T-helper 2 cell (primary cell): Measurements from ENCODE around the gene GNAS-AS1.

Source experiments
- DNase-seq, 5 experiments: peaks; one replicate each; pipeline versions ENCODE4 v3.0.0 to v3.0.0-alpha.2; 2012 to 2022

GNAS-AS1 gene

GRCh38 chr20:58855506-58856389 is 5.0 kb upstream of the GNAS-AS1 start:
- no peak for DNase-seq

DNA sequence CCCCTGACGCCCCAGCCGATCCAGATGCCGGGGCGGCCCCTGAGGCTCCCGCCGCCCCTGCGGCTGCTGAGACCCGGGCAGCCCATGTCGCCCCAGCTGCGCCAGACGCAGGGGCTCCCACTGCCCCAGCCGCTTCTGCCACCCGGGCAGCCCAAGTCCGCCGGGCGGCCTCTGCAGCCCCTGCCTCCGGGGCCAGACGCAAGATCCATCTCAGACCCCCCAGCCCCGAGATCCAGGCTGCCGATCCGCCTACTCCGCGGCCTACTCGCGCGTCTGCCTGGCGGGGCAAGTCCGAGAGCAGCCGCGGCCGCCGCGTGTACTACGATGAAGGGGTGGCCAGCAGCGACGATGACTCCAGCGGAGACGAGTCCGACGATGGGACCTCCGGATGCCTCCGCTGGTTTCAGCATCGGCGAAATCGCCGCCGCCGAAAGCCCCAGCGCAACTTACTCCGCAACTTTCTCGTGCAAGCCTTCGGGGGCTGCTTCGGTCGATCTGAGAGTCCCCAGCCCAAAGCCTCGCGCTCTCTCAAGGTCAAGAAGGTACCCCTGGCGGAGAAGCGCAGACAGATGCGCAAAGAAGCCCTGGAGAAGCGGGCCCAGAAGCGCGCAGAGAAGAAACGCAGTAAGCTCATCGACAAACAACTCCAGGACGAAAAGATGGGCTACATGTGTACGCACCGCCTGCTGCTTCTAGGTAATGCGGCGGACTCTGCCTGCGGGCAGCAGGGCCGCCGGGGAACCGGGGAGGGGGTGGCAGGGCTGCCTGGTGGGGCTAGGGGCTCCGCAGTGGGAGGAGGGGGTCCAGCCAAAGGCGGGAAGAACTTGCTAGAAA is 4.2 kb upstream of the GNAS-AS1 start:
- peak in 1 of 5 experiments; percentile 32 for DNase-seq

DNA sequence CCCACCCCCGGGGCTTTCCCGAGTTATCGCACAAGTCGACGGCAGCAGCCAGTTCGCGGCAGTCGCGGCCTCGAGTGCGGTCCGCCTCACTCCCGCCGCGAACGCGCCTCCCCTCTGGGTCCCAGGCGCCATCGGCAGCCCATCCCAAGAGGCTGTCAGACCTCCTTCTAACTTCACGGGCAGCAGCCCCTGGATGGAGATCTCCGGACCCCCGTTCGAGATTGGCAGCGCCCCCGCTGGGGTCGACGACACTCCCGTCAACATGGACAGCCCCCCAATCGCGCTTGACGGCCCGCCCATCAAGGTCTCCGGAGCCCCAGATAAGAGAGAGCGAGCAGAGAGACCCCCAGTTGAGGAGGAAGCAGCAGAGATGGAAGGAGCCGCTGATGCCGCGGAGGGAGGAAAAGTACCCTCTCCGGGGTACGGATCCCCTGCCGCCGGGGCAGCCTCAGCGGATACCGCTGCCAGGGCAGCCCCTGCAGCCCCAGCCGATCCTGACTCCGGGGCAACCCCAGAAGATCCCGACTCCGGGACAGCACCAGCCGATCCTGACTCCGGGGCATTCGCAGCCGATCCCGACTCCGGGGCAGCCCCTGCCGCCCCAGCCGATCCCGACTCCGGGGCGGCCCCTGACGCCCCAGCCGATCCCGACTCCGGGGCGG is 3.4 kb upstream of the GNAS-AS1 start:
- no peak for DNase-seq

DNA sequence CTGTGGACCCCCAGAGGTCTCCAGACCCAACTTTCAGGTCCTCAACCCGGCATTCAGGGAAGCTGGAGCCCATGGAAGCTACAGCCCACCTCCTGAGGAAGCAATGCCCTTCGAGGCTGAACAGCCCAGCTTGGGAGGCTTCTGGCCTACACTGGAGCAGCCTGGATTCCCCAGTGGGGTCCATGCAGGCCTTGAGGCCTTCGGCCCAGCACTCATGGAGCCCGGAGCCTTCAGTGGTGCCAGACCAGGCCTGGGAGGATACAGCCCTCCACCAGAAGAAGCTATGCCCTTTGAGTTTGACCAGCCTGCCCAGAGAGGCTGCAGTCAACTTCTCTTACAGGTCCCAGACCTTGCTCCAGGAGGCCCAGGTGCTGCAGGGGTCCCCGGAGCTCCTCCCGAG is 2.8 kb upstream of the GNAS-AS1 start:
- DNase-seq, result no peak

- DNase-seq, result peak in 3 of 5 experiments; percentile 32 to 64 (median 39)
Observed at GRCh38 chr20:58852543-58853271, 2.0 kb upstream of the GNAS-AS1 start, which contains the start of gene GNAS. GNAS (plus strand) TSS chr20:58852716.

DNA sequence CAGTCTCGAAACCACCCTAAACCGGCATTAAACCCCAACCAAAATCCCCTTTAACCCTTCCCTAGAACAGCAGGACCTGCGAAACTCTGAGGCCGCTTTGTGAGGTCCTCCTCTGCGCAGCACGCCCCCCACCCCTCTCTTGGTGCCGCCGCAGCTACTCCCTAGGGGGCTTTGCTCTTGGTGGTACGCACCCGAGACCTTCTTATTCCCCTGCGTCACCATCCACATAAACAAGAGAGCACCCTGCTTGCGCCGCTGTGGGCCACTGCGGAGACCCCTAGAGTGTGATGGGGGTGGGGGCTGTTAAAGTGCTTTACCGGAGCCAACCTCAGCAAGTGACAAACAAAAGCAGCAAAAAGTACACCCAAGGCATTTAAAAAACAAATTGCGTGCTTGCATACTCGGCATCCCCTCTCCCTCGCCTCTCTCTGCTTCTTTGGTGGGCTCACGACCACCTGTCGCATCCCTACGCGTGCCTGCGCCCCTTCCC is 1.3 kb upstream of the GNAS-AS1 start:
- no peak for DNase-seq

DNA sequence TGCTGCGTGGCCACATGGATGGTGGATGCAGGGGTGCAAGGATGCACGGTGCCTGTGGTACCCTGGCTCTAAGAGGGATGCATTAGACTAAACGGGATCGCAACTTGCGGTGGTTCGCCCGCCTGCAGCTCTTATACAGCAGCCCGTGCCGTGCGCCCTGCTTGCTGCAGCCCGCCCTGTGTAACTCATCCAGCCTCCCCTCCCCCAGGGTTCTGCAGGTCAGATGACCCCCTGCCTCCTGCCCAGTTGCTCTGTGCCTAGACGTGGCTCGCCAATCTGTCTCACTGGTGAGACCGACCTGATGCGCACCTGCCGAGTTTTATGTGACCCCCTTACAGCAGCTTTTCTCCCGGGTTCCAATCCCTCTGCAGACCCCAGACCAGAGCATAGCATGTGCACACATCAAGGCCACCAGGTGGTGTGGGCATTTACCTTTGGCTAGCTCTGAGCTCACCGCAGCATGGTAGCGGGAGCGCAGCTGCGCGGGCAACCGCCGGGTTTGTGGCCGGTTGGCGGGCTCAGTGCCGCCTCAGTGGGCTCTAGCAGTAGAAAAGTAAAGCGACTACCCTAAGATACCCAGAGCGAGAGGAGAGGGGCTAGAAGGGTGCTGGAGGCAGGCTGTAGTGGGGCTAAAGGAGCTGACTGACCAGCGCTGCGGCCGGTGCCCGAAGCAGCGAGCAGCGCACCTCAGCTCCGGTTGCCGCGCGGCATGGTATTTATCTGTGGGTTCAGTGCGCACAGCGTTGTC is 693 bp upstream of the GNAS-AS1 start:
- DNase-seq, result no peak

- no peak for DNase-seq
Observed at GRCh38 chr20:58847463-58847862, 3.2 kb downstream of the GNAS-AS1 start.

- no peak for DNase-seq
Observed at GRCh38 chr20:58845706-58846105, 5.0 kb downstream of the GNAS-AS1 start.

GRCh38 chr20:58843128-58843556 is 7.6 kb downstream of the GNAS-AS1 start:
- DNase-seq, result no peak

GRCh38 chr20:58842276-58842675 is 8.4 kb downstream of the GNAS-AS1 start:
- DNase-seq, result no peak

GRCh38 chr20:58841539-58842264 is 9.0 kb downstream of the GNAS-AS1 start:
- DNase-seq, result no peak

DNA sequence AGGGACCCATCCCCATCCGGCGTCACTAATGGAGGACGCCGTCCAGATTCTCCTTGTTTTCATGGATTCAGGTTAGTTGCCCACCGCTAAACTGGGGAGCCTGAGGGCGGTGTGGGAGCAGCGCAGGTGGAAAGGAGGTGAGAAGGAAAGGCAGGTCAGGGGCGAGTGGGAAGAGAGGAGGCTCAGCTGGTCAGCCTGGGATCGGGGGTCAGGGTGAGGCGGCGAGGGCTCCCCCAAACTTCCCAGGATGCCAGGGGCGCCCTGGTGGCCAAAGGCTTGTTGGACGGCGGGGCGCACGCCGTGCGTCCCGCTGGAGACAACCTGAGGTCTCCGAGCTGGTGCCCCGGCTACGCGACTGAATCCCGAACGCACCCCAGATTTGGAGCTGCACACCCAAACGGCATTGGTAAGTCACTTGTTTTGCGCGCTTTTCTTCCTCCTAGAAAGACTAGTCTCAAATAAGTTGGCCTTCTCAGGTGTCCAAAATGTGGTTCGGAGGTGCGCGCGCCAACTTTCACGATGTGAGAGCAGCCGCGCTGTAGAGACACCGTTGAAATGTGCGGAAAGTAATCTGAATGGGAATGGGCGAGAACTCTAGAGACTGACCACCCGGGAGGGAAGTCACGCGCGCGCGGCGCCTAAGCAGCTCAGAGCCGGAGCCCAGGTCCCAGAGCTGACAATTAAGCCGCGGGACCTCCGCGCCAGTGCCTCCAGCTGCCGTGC is 9.7 kb downstream of the GNAS-AS1 start:
- no peak for DNase-seq

DNA sequence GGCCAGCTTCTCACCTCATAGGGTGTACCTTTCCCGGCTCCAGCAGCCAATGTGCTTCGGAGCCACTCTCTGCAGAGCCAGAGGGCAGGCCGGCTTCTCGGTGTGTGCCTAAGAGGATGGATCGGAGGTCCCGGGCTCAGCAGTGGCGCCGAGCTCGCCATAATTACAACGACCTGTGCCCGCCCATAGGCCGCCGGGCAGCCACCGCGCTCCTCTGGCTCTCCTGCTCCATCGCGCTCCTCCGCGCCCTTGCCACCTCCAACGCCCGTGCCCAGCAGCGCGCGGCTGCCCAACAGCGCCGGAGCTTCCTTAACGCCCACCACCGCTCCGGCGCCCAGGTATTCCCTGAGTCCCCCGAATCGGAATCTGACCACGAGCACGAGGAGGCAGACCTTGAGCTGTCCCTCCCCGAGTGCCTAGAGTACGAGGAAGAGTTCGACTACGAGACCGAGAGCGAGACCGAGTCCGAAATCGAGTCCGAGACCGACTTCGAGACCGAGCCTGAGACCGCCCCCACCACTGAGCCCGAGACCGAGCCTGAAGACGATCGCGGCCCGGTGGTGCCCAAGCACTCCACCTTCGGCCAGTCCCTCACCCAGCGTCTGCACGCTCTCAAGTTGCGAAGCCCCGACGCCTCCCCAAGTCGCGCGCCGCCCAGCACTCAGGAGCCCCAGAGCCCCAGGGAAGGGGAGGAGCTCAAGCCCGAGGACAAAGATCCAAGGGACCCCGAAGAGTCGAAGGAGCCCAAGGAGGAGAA is 10.5 kb downstream of the GNAS-AS1 start:
- no peak for DNase-seq

DNA sequence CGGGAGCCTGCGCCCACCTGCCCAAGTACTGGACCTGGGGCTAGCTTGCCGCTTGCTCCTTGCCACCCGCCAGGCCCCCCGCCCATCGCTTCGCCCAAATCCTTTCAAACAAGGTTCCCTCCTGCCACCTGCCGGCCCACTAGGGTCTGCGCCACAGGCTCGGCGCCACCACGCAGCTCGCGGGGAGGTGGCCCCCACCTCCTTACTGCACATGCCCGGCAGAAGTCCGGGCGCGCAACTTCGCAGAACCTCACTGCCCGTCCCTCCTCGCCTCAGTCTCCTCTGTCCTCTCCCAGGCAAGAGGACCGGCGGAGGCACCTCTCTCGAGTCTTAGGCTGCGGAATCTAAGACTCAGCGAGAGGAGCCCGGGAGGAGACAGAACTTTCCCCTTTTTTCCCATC is 11.2 kb downstream of the GNAS-AS1 start:
- peak in 2 of 5 experiments; percentile 32 to 45 for DNase-seq

DNA sequence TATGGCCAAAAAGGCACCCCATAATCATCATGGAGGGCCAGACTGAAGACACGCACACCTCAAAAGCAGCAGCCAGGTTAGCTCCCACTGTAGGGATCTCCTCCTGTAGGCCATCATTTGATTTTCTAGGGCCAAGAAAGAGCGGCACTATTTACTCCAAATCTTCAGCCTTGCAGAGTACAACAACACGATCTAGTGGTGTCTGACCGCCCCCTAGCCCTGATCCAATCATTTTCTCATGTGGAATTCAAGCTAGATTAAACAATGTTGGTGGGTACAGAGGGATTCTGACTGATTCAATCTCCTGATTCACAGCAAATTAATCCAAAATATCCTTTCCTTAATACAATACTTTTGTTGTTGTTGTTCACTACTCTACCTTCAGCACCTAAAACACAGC is 12.5 kb downstream of the GNAS-AS1 start:
- no peak for DNase-seq

GRCh38 chr20:58837717-58838116 is 13.0 kb downstream of the GNAS-AS1 start:
- DNase-seq, result peak in 2 of 5 experiments; percentile 30 to 64

GRCh38 chr20:58836616-58837204 is 14.0 kb downstream of the GNAS-AS1 start:
- DNase-seq, result no peak

DNA sequence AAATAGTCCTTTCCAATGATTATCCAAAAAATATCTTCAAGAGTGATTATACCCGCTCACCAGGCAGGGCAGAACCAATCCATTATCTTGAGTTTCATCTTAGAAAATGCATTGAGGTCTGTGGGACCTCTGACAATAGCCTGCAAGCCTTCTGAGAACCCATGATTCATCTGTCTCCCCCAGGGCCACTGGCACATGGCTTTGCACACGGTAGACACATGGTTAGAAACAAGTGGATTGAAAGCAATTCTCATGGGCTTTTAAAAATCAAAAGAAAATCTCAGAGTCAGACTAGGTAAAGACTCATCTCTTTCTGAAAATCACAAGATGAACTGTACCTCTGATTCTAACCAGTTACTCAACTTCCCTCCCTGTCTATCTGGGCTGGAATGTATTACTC is 15.5 kb downstream of the GNAS-AS1 start:
- no peak for DNase-seq
